H9 (cell line): ENCODE measurements around the gene FBXL7. TPM values are rescaled to one million over a fixed set of nuclear protein-coding genes. Genes with fewer than 3 reads are reported as not detected.

ENCODE experiments used
- DNase-seq: peaks from one replicate; pipeline ENCODE4 v3.0.0-alpha.2; 2017
- H2AFZ ChIP-seq: one replicate; pipeline ENCODE4 v1.6.1; 2013; ENCODE audit warnings: mild to moderate bottlenecking, low read length, control low read depth, moderate library complexity
- H2AK5ac ChIP-seq: 2 replicates; pipeline ENCODE4 v1.6.1; 2013; ENCODE audit warnings: low read length, control low read depth, mixed read lengths; ENCODE audit not compliant: insufficient read length
- H2BK120ac ChIP-seq: one replicate; pipeline ENCODE4 v1.6.1; 2013; ENCODE audit warnings: low read depth, mild to moderate bottlenecking, low read length, control low read depth, inconsistent platforms; ENCODE audit not compliant: poor library complexity, severe bottlenecking
- H2BK12ac ChIP-seq: 2 replicates; pipeline ENCODE4 v1.6.1; 2013; ENCODE audit warnings: low read length, control low read depth, mixed read lengths, low read depth; ENCODE audit not compliant: insufficient read length
- H2BK15ac ChIP-seq: 2 replicates; pipeline ENCODE4 v1.6.1; 2013; ENCODE audit warnings: low read depth, low read length, control low read depth
- H2BK20ac ChIP-seq: one replicate; pipeline ENCODE4 v1.6.1; 2013; ENCODE audit warnings: low read depth, mild to moderate bottlenecking, low read length, control low read depth, inconsistent platforms; ENCODE audit not compliant: poor library complexity, severe bottlenecking
- H2BK5ac ChIP-seq: 2 replicates; pipeline ENCODE4 v1.6.1; 2013; ENCODE audit warnings: low read length, control low read depth, mixed read lengths; ENCODE audit not compliant: insufficient read length
- H3K14ac ChIP-seq: 2 replicates; pipeline ENCODE4 v1.6.1; 2013; ENCODE audit warnings: low read length, control low read depth; ENCODE audit not compliant: insufficient read depth
- H3K18ac ChIP-seq: 2 replicates; pipeline ENCODE4 v1.6.1; 2013; ENCODE audit warnings: low read depth, mild to moderate bottlenecking, mixed read lengths, low read length, control low read depth; ENCODE audit not compliant: insufficient read length
- H3K23ac ChIP-seq: 2 replicates; pipeline ENCODE4 v1.6.1; 2013; ENCODE audit warnings: low read length, control low read depth, mixed read lengths, low read depth; ENCODE audit not compliant: insufficient read length
- H3K23me2 ChIP-seq: 2 replicates; pipeline ENCODE4 v1.6.1; 2013; ENCODE audit warnings: low read depth, mild to moderate bottlenecking, mixed read lengths, low read length, control low read depth; ENCODE audit not compliant: insufficient read length, poor library complexity, severe bottlenecking
- H3K27ac ChIP-seq: 2 replicates; pipeline ENCODE4 v1.5.1; 2013; ENCODE audit warnings: low read length, control low read depth, mixed read lengths, low read depth; ENCODE audit not compliant: insufficient read length
- H3K27me3 ChIP-seq: 2 replicates; pipeline ENCODE4 v1.6.1; 2013; ENCODE audit warnings: low read length, control low read depth, inconsistent platforms; ENCODE audit not compliant: insufficient read depth
- H3K4ac ChIP-seq: 2 replicates; pipeline ENCODE4 v1.6.1; 2013; ENCODE audit warnings: low read depth, mild to moderate bottlenecking, control low read depth, inconsistent platforms, low read length, moderate library complexity
- H3K4me1 ChIP-seq: 2 replicates; pipeline ENCODE4 v1.6.1; 2013; ENCODE audit warnings: low read length, control low read depth, inconsistent platforms; ENCODE audit not compliant: insufficient read depth
- H3K4me2 ChIP-seq: 2 replicates; pipeline ENCODE4 v1.6.1; 2013; ENCODE audit warnings: low read length, control low read depth, mixed read lengths; ENCODE audit not compliant: insufficient read length, insufficient read depth
- H3K56ac ChIP-seq: 2 replicates; pipeline ENCODE4 v1.6.1; 2013; ENCODE audit warnings: low read depth, mild to moderate bottlenecking, mixed read lengths, low read length, control low read depth; ENCODE audit not compliant: insufficient read length
- H3K79me1 ChIP-seq: 2 replicates; pipeline ENCODE4 v1.6.1; 2013; ENCODE audit warnings: low read depth, mild to moderate bottlenecking, moderate library complexity, low read length, control low read depth, inconsistent platforms; ENCODE audit not compliant: insufficient read depth, poor library complexity, severe bottlenecking
- H3K79me2 ChIP-seq: 2 replicates; pipeline ENCODE4 v1.6.1; 2013; ENCODE audit warnings: low read length, control low read depth, inconsistent platforms; ENCODE audit not compliant: insufficient read depth
- H3K9ac ChIP-seq: 2 replicates; pipeline ENCODE4 v1.6.1; 2013; ENCODE audit warnings: low read length, control low read depth, mixed read lengths; ENCODE audit not compliant: insufficient read length; ENCODE audit errors: extremely low read depth
- H3K9me3 ChIP-seq: one replicate; pipeline ENCODE4 v1.6.1; 2013; ENCODE audit warnings: low read depth, low read length, inconsistent platforms; ENCODE audit not compliant: control insufficient read depth
- H3T11ph ChIP-seq: one replicate; pipeline ENCODE4 v1.6.1; 2013; ENCODE audit warnings: mild to moderate bottlenecking, low read length, control low read depth, inconsistent platforms
- H4K20me1 ChIP-seq: one replicate; pipeline ENCODE4 v1.6.1; 2013; ENCODE audit not compliant: control insufficient read depth, insufficient read length, insufficient read depth
- H4K5ac ChIP-seq: 2 replicates; pipeline ENCODE4 v1.6.1; 2013; ENCODE audit warnings: low read depth, mild to moderate bottlenecking, mixed read lengths, low read length, control low read depth; ENCODE audit not compliant: insufficient read length
- H4K8ac ChIP-seq: replicated peaks from 2 replicates; pipeline ENCODE4 v1.6.1; 2013; ENCODE audit warnings: low read length, control low read depth, mixed read lengths, low read depth; ENCODE audit not compliant: insufficient read length
- H4K91ac ChIP-seq: 2 replicates; pipeline ENCODE4 v1.6.1; 2013; ENCODE audit warnings: low read depth, mild to moderate bottlenecking, moderate library complexity, mixed read lengths, low read length, control low read depth; ENCODE audit not compliant: insufficient read length
- H3K27ac Mint-ChIP-seq, 3 experiments: 2 replicates in 2 of 3; 3 replicates in 1 of 3; pipeline ENCODE4 v1.8.0; 2020 to 2021; ENCODE audit warnings: mixed read lengths in 3 of 3, mild to moderate bottlenecking in 1 of 3, moderate library complexity in 1 of 3
- H3K27me3 Mint-ChIP-seq: 2 replicates; pipeline ENCODE4 v1.8.0; 2021; ENCODE audit warnings: low read depth, mild to moderate bottlenecking, moderate library complexity, mixed read lengths
- H3K36me3 Mint-ChIP-seq, 3 experiments: 2 replicates in 2 of 3; 3 replicates in 1 of 3; pipeline ENCODE4 v1.8.0; 2020 to 2021; ENCODE audit warnings: low read depth in 3 of 3, mixed read lengths in 3 of 3; ENCODE audit not compliant: insufficient read depth in 1 of 3
- H3K4me1 Mint-ChIP-seq, 2 experiments: 2 replicates each; pipeline ENCODE4 v1.8.0; 2020; ENCODE audit warnings: mixed read lengths in 2 of 2
- H3K4me3 Mint-ChIP-seq, 2 experiments: 2 replicates in 1 of 2; 3 replicates in 1 of 2; pipeline ENCODE4 v1.8.0; 2020 to 2021; ENCODE audit warnings: mild to moderate bottlenecking in 2 of 2, mixed read lengths in 2 of 2, moderate library complexity in 1 of 2
- H3K9me3 Mint-ChIP-seq, 2 experiments: 2 replicates in 1 of 2; 3 replicates in 1 of 2; pipeline ENCODE4 v1.8.0; 2020; ENCODE audit warnings: mild to moderate bottlenecking in 2 of 2, mixed read lengths in 2 of 2, moderate library complexity in 1 of 2
- CTCF ChIP-seq: fragments of 200-600 bp; sonication (generic); conservative IDR thresholded peaks from 3 replicates; pipeline ENCODE4 v1.8.0; 2021; ENCODE audit warnings: antibody characterized with exemption, mild to moderate bottlenecking
- WGBS: extraction: QIAGEN DNeasy Blood & Tissue Kit; methylation state at CpG from one replicate; pipeline ENCODE4 v1.1.7; 2013; ENCODE audit warnings: missing lambda C conversion rate, low lambda C conversion rate, mixed read lengths; ENCODE audit not compliant: insufficient read length; ENCODE audit errors: extremely low coverage; 5-methylcytosine and 5-hydroxymethylcytosine counted together
- total RNA-seq: library from RNA; stranded (reverse); gene quantifications from 2 replicates; pipeline ENCODE4 v1.2.1, GENCODE V29; 2021

The FBXL7 gene
- total RNA-seq, 1 experiment from 2014 or later: 14.6 TPM

GRCh38 chr5:15501091-15501791 lies 1.3 kb downstream of the FBXL7 start:
- H3K4me1 ChIP-seq: no peaks in the 10 kb centered on the region
- H2BK15ac ChIP-seq: no peak overlapping the region
- no peaks in the 10 kb centered on the region for H3K79me1 ChIP-seq
- no CpG with 5 or more reads among the region's 15 CpGs for WGBS
- H3T11ph ChIP-seq: no peak overlapping the region
- peak; percentile 75 for DNase-seq
- Mint-ChIP-seq H3K27me3 (peaks cover 5% of the 10 kb centered on the region), H3K36me3 (peaks cover 0 to 11% (median 2%) of the 10 kb centered on the region in 3 experiments; a peak in 4 of 7 replicates), H3K27ac (peak overlapping the region in 1 of 3 experiments; percentile 41; a peak in 1 of 7 replicates), H3K4me1 (peaks cover 43 to 48% of the 10 kb centered on the region in 2 experiments), H3K9me3 (no peaks in the 10 kb centered on the region), H3K4me3 (peak overlapping the region; percentile 74 to 89)
- no peak overlapping the region for H3K23ac ChIP-seq
- H2BK5ac ChIP-seq: no peak overlapping the region
- no peak overlapping the region for H4K8ac ChIP-seq
- no peak overlapping the region for H2AFZ ChIP-seq
- no peak overlapping the region for H3K27ac ChIP-seq
- H2BK120ac ChIP-seq: no peak overlapping the region
- no peak overlapping the region for H3K9ac ChIP-seq
- no peak overlapping the region for H2BK20ac ChIP-seq
- H3K27me3 ChIP-seq: no peaks in the 10 kb centered on the region
- H4K20me1 ChIP-seq: no peaks in the 10 kb centered on the region
- no peak overlapping the region for H3K56ac ChIP-seq
- peaks cover 15% of the 10 kb centered on the region for H3K23me2 ChIP-seq
- no peak overlapping the region for H2BK12ac ChIP-seq
- no peaks in the 10 kb centered on the region for H3K79me2 ChIP-seq
- TF ChIP-seq CTCF: peak; percentile 41; the same call in 2 of the 3 replicates
- no peak overlapping the region for H3K18ac ChIP-seq
- no peak overlapping the region for H2AK5ac ChIP-seq
- no peak overlapping the region for H4K5ac ChIP-seq
- no peak overlapping the region for H3K14ac ChIP-seq
- no peak overlapping the region for H4K91ac ChIP-seq
- H3K4me2 ChIP-seq: peak overlapping the region; percentile 93
- H3K4ac ChIP-seq: no peak overlapping the region
- no peaks in the 10 kb centered on the region for H3K9me3 ChIP-seq
